SK-N-SH (cell line): ENCODE results near the gene PTPN13. TPM values are rescaled to one million over a fixed set of nuclear protein-coding genes. Genes with fewer than 3 reads are reported as not detected.

Source experiments
- CTCF ChIA-PET: fragments of 300-600, 350-600 bp; formaldehyde crosslinking; extraction: SDS; loops from one replicate; lab custom pipeline; 2021; lab: Yijun Ruan, JAX
- POLR2A ChIA-PET: fragments of 350-600 bp; sonication (Branson Sonifier 250); formaldehyde crosslinking; extraction: SDS; loops from one replicate; lab custom pipeline; 2020; ENCODE audit warnings: antibody characterized with exemption, inconsistent platforms; lab: Yijun Ruan, JAX
- DNase-seq: peaks from one replicate; pipeline ENCODE4 v3.0.0; 2012
- H2AFZ ChIP-seq: fragments of 200-600 bp; sonication (generic); 2 replicates; pipeline ENCODE4 v1.8.1; 2016; ENCODE audit warnings: antibody characterized with exemption, mild to moderate bottlenecking, low read depth
- H3F3A ChIP-seq: fragments of 200-600 bp; sonication (generic); replicated peaks from 2 replicates; pipeline ENCODE3; 2016; ENCODE audit warnings: antibody characterized with exemption, mild to moderate bottlenecking; ENCODE audit not compliant: insufficient read depth
- H3K27ac ChIP-seq, 2 experiments: fragments of 200-500 bp in 1 of 2; fragments of 200-600 bp in 1 of 2; sonication (Bioruptor generic) in 1 of 2; sonication (generic), shearing (Covaris generic) in 1 of 2; 2 replicates each; pipeline versions ENCODE4 v1.5.1 to v1.6.1; 2014 to 2016; ENCODE audit warnings: low read depth in 2 of 2, inconsistent platforms in 1 of 2, low read length in 1 of 2, mild to moderate bottlenecking in 1 of 2, mixed read lengths in 1 of 2
- H3K27me3 ChIP-seq: fragments of 200-600 bp; sonication (generic), shearing (Covaris generic); 2 replicates; pipeline ENCODE4 v1.6.1; 2016; ENCODE audit warnings: mixed run types; ENCODE audit not compliant: insufficient read depth
- H3K36me3 ChIP-seq, 2 experiments: fragments of 200-500 bp in 1 of 2; fragments of 200-600 bp in 1 of 2; sonication (Bioruptor generic) in 1 of 2; sonication (generic) in 1 of 2; replicated peaks in 1 of 2; 2 replicates each; pipeline versions ENCODE3 to v1.5.1; 2014 to 2016; ENCODE audit warnings: low read length in 1 of 2, mild to moderate bottlenecking in 1 of 2; ENCODE audit not compliant: insufficient read depth in 2 of 2, control insufficient read depth in 1 of 2
- H3K4me1 ChIP-seq, 2 experiments: fragments of 200-500 bp in 1 of 2; fragments of 200-600 bp in 1 of 2; sonication (Bioruptor generic) in 1 of 2; sonication (generic), shearing (Covaris generic) in 1 of 2; 2 replicates each; pipeline versions ENCODE4 v1.5.1 to v1.6.1; 2014 to 2016; ENCODE audit warnings: low read depth in 1 of 2, low read length in 1 of 2, mixed run types in 1 of 2; ENCODE audit not compliant: insufficient read depth in 2 of 2, control insufficient read depth in 1 of 2
- H3K4me2 ChIP-seq: fragments of 200-600 bp; sonication (generic), shearing (Covaris generic); 2 replicates; pipeline ENCODE4 v1.6.1; 2017; ENCODE audit warnings: mixed run types
- H3K4me3 ChIP-seq, 2 experiments: fragments of 200-500 bp in 1 of 2; fragments of 200-600 bp in 1 of 2; sonication (Bioruptor generic) in 1 of 2; sonication (generic), shearing (Covaris generic) in 1 of 2; 2 replicates each; pipeline versions ENCODE4 v1.5.1 to v1.8.1; 2014 to 2016; ENCODE audit warnings: low read depth in 2 of 2, inconsistent platforms in 1 of 2, low read length in 1 of 2, mild to moderate bottlenecking in 1 of 2, mixed read lengths in 1 of 2, moderate library complexity in 1 of 2
- H3K79me2 ChIP-seq: fragments of 200-600 bp; sonication (generic); 2 replicates; pipeline ENCODE4 v1.8.1; 2017; ENCODE audit warnings: mild to moderate bottlenecking; ENCODE audit not compliant: insufficient read depth
- H3K9ac ChIP-seq: fragments of 200-600 bp; sonication (generic); 2 replicates; pipeline ENCODE4 v1.6.1; 2017; ENCODE audit warnings: mixed run types
- H3K9me2 ChIP-seq: fragments of 200-600 bp; sonication (generic); 2 replicates; pipeline ENCODE4 v1.6.1; 2017; ENCODE audit warnings: mixed run types
- H3K9me3 ChIP-seq: fragments of 200-600 bp; sonication (generic); 2 replicates; pipeline ENCODE4 v1.6.1; 2017; ENCODE audit warnings: mixed run types, mild to moderate bottlenecking, moderate library complexity
- H4K20me1 ChIP-seq: fragments of 200-600 bp; sonication (generic); 2 replicates; pipeline ENCODE4 v1.6.1; 2017; ENCODE audit warnings: mild to moderate bottlenecking, mixed run types; ENCODE audit not compliant: insufficient read depth
- CTCF ChIP-seq: fragments of 200-600 bp; sonication (generic); IDR thresholded peaks from 2 replicates; pipeline ENCODE4 v1.6.1; 2017; ENCODE audit warnings: antibody characterized with exemption, mild to moderate bottlenecking, moderate library complexity
- FOXJ3 ChIP-seq: sonication (generic); formaldehyde crosslinking; IDR thresholded peaks from 2 replicates; pipeline ENCODE4 v1.5.1; 2020; ENCODE audit warnings: mild to moderate bottlenecking, missing genetic modification reagents
- FOXM1 ChIP-seq: IDR thresholded peaks from 2 replicates; pipeline ENCODE4 v1.4.0; 2012; ENCODE audit warnings: low read depth, mild to moderate bottlenecking
- IRF3 ChIP-seq: fragments of 150-350 bp; IDR thresholded peaks from 2 replicates; pipeline ENCODE4 v1.6.1; 2016; ENCODE audit warnings: mild to moderate bottlenecking, low read depth, low read length
- JUND ChIP-seq: IDR thresholded peaks from 2 replicates; pipeline ENCODE4 v1.4.0; 2012
- MAX ChIP-seq: IDR thresholded peaks from 2 replicates; pipeline ENCODE4 v1.4.0; 2012; ENCODE audit warnings: low read depth
- NFIC ChIP-seq: IDR thresholded peaks from 2 replicates; pipeline ENCODE4 v1.4.0; 2012; ENCODE audit warnings: borderline replicate concordance
- POLR2AphosphoS5 ChIP-seq: IDR thresholded peaks from 2 replicates; pipeline ENCODE4 v1.6.1; 2012; ENCODE audit warnings: low read depth, low read length
- RAD21 ChIP-seq: IDR thresholded peaks from 2 replicates; pipeline ENCODE4 v1.6.1; 2012; ENCODE audit warnings: mild to moderate bottlenecking, low read length
- RCOR1 ChIP-seq: fragments of 150-350 bp; IDR thresholded peaks from 2 replicates; pipeline ENCODE4 v1.6.1; 2017; ENCODE audit warnings: antibody characterized with exemption, low read length
- REST ChIP-seq: IDR thresholded peaks from 2 replicates; pipeline ENCODE4 v1.6.1; 2012; ENCODE audit warnings: mild to moderate bottlenecking, low read depth, low read length, moderate library complexity
- RXRA ChIP-seq: IDR thresholded peaks from 2 replicates; pipeline ENCODE4 v1.4.0; 2012; ENCODE audit warnings: low read depth, mild to moderate bottlenecking, borderline replicate concordance
- SMC3 ChIP-seq: IDR thresholded peaks from 2 replicates; pipeline ENCODE4 v1.6.1; 2012; ENCODE audit warnings: low read depth, low read length, improper control_type of control experiment
- TCF12 ChIP-seq: IDR thresholded peaks from 2 replicates; pipeline ENCODE4 v1.4.0; 2012
- YY1 ChIP-seq: IDR thresholded peaks from 2 replicates; pipeline ENCODE4 v1.4.0; 2012; ENCODE audit warnings: low read depth, mild to moderate bottlenecking
- ZBTB33 ChIP-seq: IDR thresholded peaks from 2 replicates; pipeline ENCODE4 v1.4.0; 2012; ENCODE audit warnings: low read depth, borderline replicate concordance
- WGBS: methylation state at CpG from one replicate; pipeline ENCODE4 v1.1.6; 2017; ENCODE audit warnings: low lambda C conversion rate; 5-methylcytosine and 5-hydroxymethylcytosine counted together
- polyA plus RNA-seq, 3 experiments: library from polyadenylated mRNA; depleted of rRNA; stranded (reverse); fragments of >200 nt; gene quantifications; 2 replicates each; pipeline ENCODE4 v1.2.3, GENCODE V29; 2012

PTPN13 gene
- polyA plus RNA-seq, 1 of the 3 experiments (the other 2 are of a cell fraction), result 5.5 TPM

GRCh38 chr4:86822136-86822535 is 228.0 kb downstream of the PTPN13 start:
- no peak for DNase-seq
- H3K9me2 ChIP-seq, result no peaks in the 10 kb centered on the region
- no peak overlapping the region for H3K4me2 ChIP-seq
- no peaks in the 10 kb centered on the region for H3K27me3 ChIP-seq
- H3K9ac ChIP-seq, result no peak overlapping the region
- H3K79me2 ChIP-seq, result no peaks in the 10 kb centered on the region
- 87% methylated on average over 2 of the region's 2 CpGs for WGBS
- CTCF ChIA-PET, result interaction anchor here (1.2 kb wide), 1 partner anchor 324 kb away, joined by 3 read pairs; no protein-coding TSS in a partner anchor
- no peak overlapping the region for H2AFZ ChIP-seq
- no peak overlapping the region for H3K4me3 ChIP-seq
- no peaks in the 10 kb centered on the region for H3F3A ChIP-seq
- H3K4me1 ChIP-seq, result no peaks in the 10 kb centered on the region
- TF ChIP-seq TCF12 (no peak), JUND (no peak), REST (no peak), NFIC (no peak), RAD21 (no peak), ZBTB33 (no peak), SMC3 (no peak), CTCF (no peak), FOXM1 (no peak), IRF3 (no peak), FOXJ3 (CRISPR knock-in tag) (no peak), MAX (no peak), YY1 (no peak), RXRA (no peak), POLR2AphosphoS5 (no peak), RCOR1 (no peak)
- POLR2A ChIA-PET, result no interaction called here
- no peaks in the 10 kb centered on the region for H4K20me1 ChIP-seq
- H3K27ac ChIP-seq, result no peak overlapping the region
- H3K9me3 ChIP-seq, result no peaks in the 10 kb centered on the region
- no peaks in the 10 kb centered on the region for H3K36me3 ChIP-seq
